OCI-LY3 (cell line): Measurements from ENCODE around the gene HCN3.
"Not testable (repeated sequence)": the region's sequence is repeated elsewhere in the genome, so short reads cannot be mapped to it uniquely, and the experiment has no call there.

ENCODE experiments used
- CTCF ChIP-seq: fragments of 200-600, 300-600 bp; sonication (generic); IDR thresholded peaks from 2 replicates; pipeline ENCODE4 v1.5.1; 2014; ENCODE audit warnings: antibody characterized with exemption, low read length, low read depth
- EZH2phosphoT487 ChIP-seq: fragments of 200-600 bp; shearing (Covaris generic); IDR thresholded peaks from 2 replicates; pipeline ENCODE4 v1.6.1; 2018; ENCODE audit warnings: antibody characterized with exemption, mixed run types, low read depth

- TF ChIP-seq CTCF, EZH2phosphoT487: not testable (repeated sequence)
Observed at GRCh38 chr1:155328856-155329255, 51.6 kb downstream of the HCN3 start.
